Stomach (tissue), 4 donors: ENCODE data around the gene SH3BP5.

ENCODE experiments used
- EP300 ChIP-seq: sonication (generic); formaldehyde crosslinking; IDR thresholded peaks from one replicate; pipeline ENCODE4 v1.6.1; 2017; ENCODE audit warnings: antibody characterized with exemption
- TF ChIP-seq, protein P1 (sequence below), 7 experiments: fragments of 450-650 bp in 4 of 7; fragments of 200-600 bp in 3 of 7; sonication (generic) in 3 of 7; IDR thresholded peaks; one replicate each; pipeline ENCODE4 v1.5.1; 2016 to 2019; ENCODE audit warnings: antibody characterized with exemption in 7 of 7, control low read depth in 2 of 7, mild to moderate bottlenecking in 1 of 7

DNA sequence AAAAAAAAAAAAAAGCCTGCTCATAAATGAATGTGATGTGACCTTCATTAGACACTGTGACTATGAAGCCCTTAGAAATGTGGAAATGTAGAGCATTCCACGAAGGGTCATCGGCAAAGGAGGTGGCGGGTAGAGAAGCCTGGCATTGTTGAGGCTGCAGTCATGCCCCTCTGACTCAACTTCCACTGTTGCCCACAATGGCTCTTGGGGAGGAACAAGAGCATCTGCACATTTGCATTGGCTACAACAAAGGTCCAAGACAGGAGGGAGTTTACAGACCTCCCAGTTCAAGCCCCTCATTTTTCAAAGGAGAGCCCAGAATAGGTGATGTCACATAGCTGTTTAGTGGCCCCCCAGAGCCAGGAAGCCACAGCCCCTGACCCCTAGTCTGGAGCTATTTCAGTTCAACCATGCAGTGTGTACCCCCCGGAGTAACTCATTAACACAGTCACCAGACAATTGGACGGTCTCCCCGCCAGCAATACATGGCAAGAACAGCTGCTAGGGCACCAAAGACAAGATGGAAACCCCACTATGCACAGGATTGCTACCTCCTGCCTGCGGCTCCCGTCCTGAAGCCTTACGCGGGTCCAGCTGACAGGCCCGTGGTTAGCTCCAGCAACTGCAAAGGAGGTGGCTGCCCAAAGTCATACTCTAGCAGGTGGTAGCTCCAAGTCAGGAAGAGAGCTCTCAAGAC, 56.2 kb downstream of the SH3BP5 start:
- TF ChIP-seq, protein P1, sequence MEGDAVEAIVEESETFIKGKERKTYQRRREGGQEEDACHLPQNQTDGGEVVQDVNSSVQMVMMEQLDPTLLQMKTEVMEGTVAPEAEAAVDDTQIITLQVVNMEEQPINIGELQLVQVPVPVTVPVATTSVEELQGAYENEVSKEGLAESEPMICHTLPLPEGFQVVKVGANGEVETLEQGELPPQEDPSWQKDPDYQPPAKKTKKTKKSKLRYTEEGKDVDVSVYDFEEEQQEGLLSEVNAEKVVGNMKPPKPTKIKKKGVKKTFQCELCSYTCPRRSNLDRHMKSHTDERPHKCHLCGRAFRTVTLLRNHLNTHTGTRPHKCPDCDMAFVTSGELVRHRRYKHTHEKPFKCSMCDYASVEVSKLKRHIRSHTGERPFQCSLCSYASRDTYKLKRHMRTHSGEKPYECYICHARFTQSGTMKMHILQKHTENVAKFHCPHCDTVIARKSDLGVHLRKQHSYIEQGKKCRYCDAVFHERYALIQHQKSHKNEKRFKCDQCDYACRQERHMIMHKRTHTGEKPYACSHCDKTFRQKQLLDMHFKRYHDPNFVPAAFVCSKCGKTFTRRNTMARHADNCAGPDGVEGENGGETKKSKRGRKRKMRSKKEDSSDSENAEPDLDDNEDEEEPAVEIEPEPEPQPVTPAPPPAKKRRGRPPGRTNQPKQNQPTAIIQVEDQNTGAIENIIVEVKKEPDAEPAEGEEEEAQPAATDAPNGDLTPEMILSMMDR (IDR thresholded peaks at IDR 0.05) = no peak
- TF ChIP-seq EP300 = no peak
